ENCODE data around the gene FRMD4A. TPM values are rescaled to one million over a fixed set of nuclear protein-coding genes. Genes with fewer than 3 reads are reported as not detected.

FRMD4A gene
- total RNA-seq, 1 experiment from 2014 or later = 19.6 TPM

GRCh38 chr10:13842117-13842516 lies 488.6 kb downstream of the FRMD4A start:
- H3K79me1 ChIP-seq (ENCODE audit: insufficient read depth, low read depth, low read length, poor library complexity, severe bottlenecking) = no peaks in the 10 kb centered on the region
- H2BK120ac ChIP-seq (ENCODE audit: low read depth, low read length, poor library complexity, severe bottlenecking) = no peak overlapping the region
- H3K56ac ChIP-seq (ENCODE audit: insufficient read length, low read depth, low read length) = no peak overlapping the region
- no peak overlapping the region for H2AK5ac ChIP-seq (ENCODE audit: insufficient read length, low read length)
- H4K8ac ChIP-seq (replicated peaks; ENCODE audit: insufficient read length, low read depth, low read length) = no peak overlapping the region
- no peak overlapping the region for H3K9ac ChIP-seq (ENCODE audit: extremely low read depth, insufficient read length, low read length)
- H3K27me3 ChIP-seq (ENCODE audit: insufficient read depth, low read length) = no peaks in the 10 kb centered on the region
- peaks cover 12% of the 10 kb centered on the region for H3K9me3 ChIP-seq (ENCODE audit: control insufficient read depth, low read depth, low read length)
- H4K91ac ChIP-seq (ENCODE audit: insufficient read length, low read depth, low read length) = no peak overlapping the region
- H3K4me1 ChIP-seq (ENCODE audit: insufficient read depth, low read length) = no peaks in the 10 kb centered on the region
- H3K9me3 Mint-ChIP-seq = peaks cover 17% of the 10 kb centered on the region in 2 experiments
- H3K14ac ChIP-seq (ENCODE audit: insufficient read depth, low read length) = no peak overlapping the region
- no peak for DNase-seq
- no peak overlapping the region for H4K5ac ChIP-seq (ENCODE audit: insufficient read length, low read depth, low read length)
- H3K4me2 ChIP-seq (ENCODE audit: insufficient read depth, insufficient read length, low read length) = no peak overlapping the region
- H3K27ac Mint-ChIP-seq = no peak overlapping the region
- H3K18ac ChIP-seq (ENCODE audit: insufficient read length, low read depth, low read length) = no peak overlapping the region
- no peaks in the 10 kb centered on the region for H3K27me3 Mint-ChIP-seq (ENCODE audit: low read depth)
- H3K23ac ChIP-seq (ENCODE audit: insufficient read length, low read depth, low read length) = no peak overlapping the region
- H2AFZ ChIP-seq (ENCODE audit: low read length) = no peak overlapping the region
- no peak overlapping the region for H2BK5ac ChIP-seq (ENCODE audit: insufficient read length, low read length)
- no CpG with 5 or more reads among the region's 3 CpGs for WGBS (ENCODE audit: extremely low coverage, insufficient read length, low lambda C conversion rate)
- H2BK12ac ChIP-seq (ENCODE audit: insufficient read length, low read depth, low read length) = no peak overlapping the region
- no peak overlapping the region for H2BK15ac ChIP-seq (ENCODE audit: low read depth, low read length)
- H3K79me2 ChIP-seq (ENCODE audit: insufficient read depth, low read length) = no peaks in the 10 kb centered on the region
- H3K27ac ChIP-seq (ENCODE audit: insufficient read length, low read depth, low read length) = no peak overlapping the region
- H3K23me2 ChIP-seq (ENCODE audit: insufficient read length, low read depth, low read length, poor library complexity, severe bottlenecking) = no peaks in the 10 kb centered on the region
- no peak overlapping the region for H3K4me3 Mint-ChIP-seq
- no peak overlapping the region for H2BK20ac ChIP-seq (ENCODE audit: low read depth, low read length, poor library complexity, severe bottlenecking)
- TF ChIP-seq CTCF (conservative IDR thresholded peaks at IDR 0.05) = no peak
- H3T11ph ChIP-seq (ENCODE audit: low read length) = no peak overlapping the region
- no peaks in the 10 kb centered on the region for H4K20me1 ChIP-seq (ENCODE audit: control insufficient read depth, insufficient read depth, insufficient read length)
- H3K4ac ChIP-seq (ENCODE audit: low read depth, low read length) = no peak overlapping the region
- H3K4me1 Mint-ChIP-seq = peaks cover 10 to 19% of the 10 kb centered on the region in 2 experiments
- H3K36me3 Mint-ChIP-seq (ENCODE audit: insufficient read depth in 1 of 3, low read depth in 3 of 3) = peaks cover 16 to 26% (median 20%) of the 10 kb centered on the region in 3 experiments

All from H9 (cell line).